Hypothalamus (tissue), 51 donors: Measurements from ENCODE around the gene MAP3K5.
A peak's percentile ranks its signal among the peaks of the same experiment; 100 is the strongest.
"Not testable (repeated sequence)": the region's sequence is repeated elsewhere in the genome, so short reads cannot be mapped to it uniquely, and the experiment has no call there.

ENCODE experiments used
- DNase-seq, 51 donors: peaks; one replicate each; lab custom pipeline; 2025; lab: John Stamatoyannopoulos, UW

MAP3K5 gene

GRCh38 chr6:136791296-136792094 lies 782 bp downstream of the MAP3K5 start:
- peak in 35 of 51 donors; percentile 7 to 76 (median 35) for DNase-seq

- DNase-seq = no peak
Measured at GRCh38 chr6:136790411-136791295, 1.6 kb downstream of the MAP3K5 start.

- not testable (repeated sequence) for DNase-seq
Measured at GRCh38 chr6:136789440-136789839, 2.8 kb downstream of the MAP3K5 start.

- DNase-seq = no peak
Measured at GRCh38 chr6:136788069-136788902, 4.0 kb downstream of the MAP3K5 start.

- DNase-seq = no peak
Measured at GRCh38 chr6:136787726-136788068, 4.6 kb downstream of the MAP3K5 start.

GRCh38 chr6:136786658-136787057 lies 5.6 kb downstream of the MAP3K5 start:
- DNase-seq = no peak

GRCh38 chr6:136784910-136785746 lies 7.1 kb downstream of the MAP3K5 start:
- DNase-seq = peak in 13 of 51 donors; percentile 7 to 35 (median 23)

GRCh38 chr6:136784271-136784664 lies 8.0 kb downstream of the MAP3K5 start:
- no peak for DNase-seq

GRCh38 chr6:136783495-136784270 lies 8.6 kb downstream of the MAP3K5 start:
- DNase-seq = peak in 12 of 51 donors; percentile 4 to 45 (median 19)

GRCh38 chr6:136783021-136783420 lies 9.3 kb downstream of the MAP3K5 start:
- no peak for DNase-seq

- DNase-seq = no peak
Measured at GRCh38 chr6:136782021-136782770, 10.1 kb downstream of the MAP3K5 start.

GRCh38 chr6:136780972-136781371 lies 11.3 kb downstream of the MAP3K5 start:
- DNase-seq = no peak

GRCh38 chr6:136779682-136780081 lies 12.6 kb downstream of the MAP3K5 start:
- no peak for DNase-seq

GRCh38 chr6:136777651-136778050 lies 14.6 kb downstream of the MAP3K5 start:
- no peak for DNase-seq

GRCh38 chr6:136775548-136775947 lies 16.7 kb downstream of the MAP3K5 start:
- no peak for DNase-seq

- DNase-seq = no peak
Measured at GRCh38 chr6:136775081-136775480, 17.2 kb downstream of the MAP3K5 start.

GRCh38 chr6:136774228-136775041 lies 17.8 kb downstream of the MAP3K5 start:
- DNase-seq = no peak

GRCh38 chr6:136773473-136773796 lies 18.8 kb downstream of the MAP3K5 start:
- DNase-seq = no peak
